Panc1 (cell line): ENCODE data around the gene MLNR. TPM values are rescaled to one million over a fixed set of nuclear protein-coding genes. Genes with fewer than 3 reads are reported as not detected.

Experiments
- ATAC-seq: fragments of 200-7000 bp; cut with Tn5 transposase; 2 replicates; pipeline ENCODE4 v1.9.1; 2020; ENCODE audit warnings: mild to moderate bottlenecking, moderate library complexity
- BruUV-seq: library from RNA; stranded (reverse); fragments of 400-500 nt; replicated peaks from 2 replicates; lab custom pipeline; 2021; lab: Mats Ljungman, UMichigan
- CTCF ChIA-PET: fragments of 300-600 bp; sonication (Branson Sonifier 250); formaldehyde crosslinking; loops from one replicate; lab custom pipeline; 2022; ENCODE audit warnings: antibody characterized with exemption; lab: Charles Lee
- POLR2A ChIA-PET: fragments of 300-600 bp; sonication (Branson Sonifier 250); formaldehyde crosslinking; loops from one replicate; lab custom pipeline; 2022; ENCODE audit warnings: antibody characterized with exemption; lab: Charles Lee
- DNase-seq: peaks from one replicate; pipeline ENCODE4 v3.0.0-alpha.2; 2010; ENCODE audit warnings: low read depth, low spot score
- H3K27ac ChIP-seq: 2 replicates; pipeline ENCODE4 v1.5.1; 2011; ENCODE audit warnings: mild to moderate bottlenecking, low read length, inconsistent platforms
- H3K27me3 ChIP-seq: fragments of 200-500 bp; sonication (Bioruptor generic); 2 replicates; pipeline ENCODE4 v1.6.0; 2014; ENCODE audit warnings: low read length, inconsistent platforms; ENCODE audit not compliant: control insufficient read depth, insufficient read depth
- H3K36me3 ChIP-seq: fragments of 200-500 bp; sonication (Bioruptor generic); 2 replicates; pipeline ENCODE4 v1.5.1; 2014; ENCODE audit warnings: inconsistent platforms, mild to moderate bottlenecking, low read length, moderate library complexity; ENCODE audit not compliant: control insufficient read depth, insufficient read depth
- H3K4me1 ChIP-seq: 2 replicates; pipeline ENCODE4 v1.5.1; 2011; ENCODE audit warnings: inconsistent platforms, mild to moderate bottlenecking, low read length, moderate library complexity; ENCODE audit not compliant: control insufficient read depth, insufficient read depth
- H3K4me3 ChIP-seq, 2 experiments: 2 replicates each; pipeline ENCODE4 v1.5.1; 2011 to 2012; ENCODE audit warnings: low read depth in 2 of 2, low read length in 2 of 2, mild to moderate bottlenecking in 2 of 2, inconsistent platforms in 1 of 2, moderate library complexity in 1 of 2
- H3K9me3 ChIP-seq: fragments of 200-500 bp; sonication (Bioruptor generic); 2 replicates; pipeline ENCODE4 v1.5.1; 2014; ENCODE audit warnings: low read depth, mild to moderate bottlenecking, inconsistent platforms, low read length, moderate library complexity; ENCODE audit not compliant: control insufficient read depth, insufficient read depth
- POLR2AphosphoS5 ChIP-seq: IDR thresholded peaks from 2 replicates; pipeline ENCODE4 v1.6.1; 2012; ENCODE audit warnings: mild to moderate bottlenecking, low read depth, low read length, moderate library complexity
- SIN3A ChIP-seq: IDR thresholded peaks from 2 replicates; pipeline ENCODE4 v1.6.1; 2012; ENCODE audit warnings: low read depth, mild to moderate bottlenecking, low read length, moderate library complexity, borderline replicate concordance; ENCODE audit not compliant: insufficient read depth
- TCF7L2 ChIP-seq: IDR thresholded peaks from 2 replicates; pipeline ENCODE4 v1.6.1; 2011; ENCODE audit warnings: mild to moderate bottlenecking, low read depth, low read length, inconsistent platforms
- in situ Hi-C: cut with HindIII; loops from 2 replicates; pipeline ENCODE4 v1.10.0; 2016; ENCODE audit warnings: low sequenced_read_pairs, low pct_unique_long_range_greater_than_20kb
- intact Hi-C: fragments of 100-400 bp; cut with micrococcal nuclease; formaldehyde crosslinking; loops from one replicate; pipeline ENCODE4 v1.10.0; 2022; ENCODE audit not compliant: unreplicated experiment
- total RNA-seq: library from RNA; stranded (reverse); gene quantifications from one replicate; pipeline ENCODE4 v1.2.1, GENCODE V29; 2021; ENCODE audit not compliant: unreplicated experiment
- TF ChIP-seq, protein P1 (sequence below): fragments of 450-650 bp; IDR thresholded peaks from 2 replicates; pipeline ENCODE4 v1.5.1; 2017; ENCODE audit warnings: mild to moderate bottlenecking
- TF ChIP-seq, protein P2 (sequence below), 2 experiments: IDR thresholded peaks; 2 replicates each; pipeline ENCODE4 v1.6.1; 2011 to 2012; ENCODE audit warnings: low read depth in 2 of 2, control low read depth in 1 of 2, low read length in 1 of 2, mild to moderate bottlenecking in 1 of 2, moderate library complexity in 1 of 2; ENCODE audit not compliant: insufficient read depth in 1 of 2

The MLNR gene
- total RNA-seq, 1 experiment from 2014 or later, result 0.62 TPM

DNA sequence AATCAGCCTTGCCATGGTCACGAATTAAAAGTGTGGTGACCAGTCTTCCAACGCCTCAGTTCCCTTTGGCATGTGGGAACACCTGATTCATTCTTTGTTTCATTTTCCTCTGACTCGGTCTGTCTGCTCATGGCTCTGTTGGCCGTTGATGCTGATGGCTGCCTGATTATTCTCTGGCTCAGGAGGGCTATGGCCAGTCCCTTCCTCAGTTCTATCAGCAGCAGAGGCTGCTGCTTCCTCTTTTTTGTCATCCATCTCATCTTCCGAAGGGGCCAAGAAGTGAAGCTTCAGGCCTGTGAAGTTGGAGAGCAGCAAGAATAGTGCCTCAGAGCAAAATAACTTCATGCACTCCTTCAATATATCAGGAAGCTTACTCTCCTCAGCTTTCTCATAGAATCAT is 9.5 kb upstream of the MLNR start:
- Histone ChIP-seq H3K27ac (no peak overlapping the region), H3K9me3 (no peaks in the 10 kb centered on the region), H3K36me3 (no peaks in the 10 kb centered on the region), H3K4me1 (no peaks in the 10 kb centered on the region), H3K27me3 (no peaks in the 10 kb centered on the region), H3K4me3 (no peak overlapping the region)
- intact Hi-C loops (no loop called here), in situ Hi-C loops (no loop called here)
- ChIA-PET POLR2A (no interaction called here), CTCF (no interaction called here)
- DNase-seq (no peak), ATAC-seq (no peak)
- TF ChIP-seq, protein P1, sequence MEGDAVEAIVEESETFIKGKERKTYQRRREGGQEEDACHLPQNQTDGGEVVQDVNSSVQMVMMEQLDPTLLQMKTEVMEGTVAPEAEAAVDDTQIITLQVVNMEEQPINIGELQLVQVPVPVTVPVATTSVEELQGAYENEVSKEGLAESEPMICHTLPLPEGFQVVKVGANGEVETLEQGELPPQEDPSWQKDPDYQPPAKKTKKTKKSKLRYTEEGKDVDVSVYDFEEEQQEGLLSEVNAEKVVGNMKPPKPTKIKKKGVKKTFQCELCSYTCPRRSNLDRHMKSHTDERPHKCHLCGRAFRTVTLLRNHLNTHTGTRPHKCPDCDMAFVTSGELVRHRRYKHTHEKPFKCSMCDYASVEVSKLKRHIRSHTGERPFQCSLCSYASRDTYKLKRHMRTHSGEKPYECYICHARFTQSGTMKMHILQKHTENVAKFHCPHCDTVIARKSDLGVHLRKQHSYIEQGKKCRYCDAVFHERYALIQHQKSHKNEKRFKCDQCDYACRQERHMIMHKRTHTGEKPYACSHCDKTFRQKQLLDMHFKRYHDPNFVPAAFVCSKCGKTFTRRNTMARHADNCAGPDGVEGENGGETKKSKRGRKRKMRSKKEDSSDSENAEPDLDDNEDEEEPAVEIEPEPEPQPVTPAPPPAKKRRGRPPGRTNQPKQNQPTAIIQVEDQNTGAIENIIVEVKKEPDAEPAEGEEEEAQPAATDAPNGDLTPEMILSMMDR, result no peak
- TF ChIP-seq TCF7L2, result no peak
- TF ChIP-seq, protein P2, sequence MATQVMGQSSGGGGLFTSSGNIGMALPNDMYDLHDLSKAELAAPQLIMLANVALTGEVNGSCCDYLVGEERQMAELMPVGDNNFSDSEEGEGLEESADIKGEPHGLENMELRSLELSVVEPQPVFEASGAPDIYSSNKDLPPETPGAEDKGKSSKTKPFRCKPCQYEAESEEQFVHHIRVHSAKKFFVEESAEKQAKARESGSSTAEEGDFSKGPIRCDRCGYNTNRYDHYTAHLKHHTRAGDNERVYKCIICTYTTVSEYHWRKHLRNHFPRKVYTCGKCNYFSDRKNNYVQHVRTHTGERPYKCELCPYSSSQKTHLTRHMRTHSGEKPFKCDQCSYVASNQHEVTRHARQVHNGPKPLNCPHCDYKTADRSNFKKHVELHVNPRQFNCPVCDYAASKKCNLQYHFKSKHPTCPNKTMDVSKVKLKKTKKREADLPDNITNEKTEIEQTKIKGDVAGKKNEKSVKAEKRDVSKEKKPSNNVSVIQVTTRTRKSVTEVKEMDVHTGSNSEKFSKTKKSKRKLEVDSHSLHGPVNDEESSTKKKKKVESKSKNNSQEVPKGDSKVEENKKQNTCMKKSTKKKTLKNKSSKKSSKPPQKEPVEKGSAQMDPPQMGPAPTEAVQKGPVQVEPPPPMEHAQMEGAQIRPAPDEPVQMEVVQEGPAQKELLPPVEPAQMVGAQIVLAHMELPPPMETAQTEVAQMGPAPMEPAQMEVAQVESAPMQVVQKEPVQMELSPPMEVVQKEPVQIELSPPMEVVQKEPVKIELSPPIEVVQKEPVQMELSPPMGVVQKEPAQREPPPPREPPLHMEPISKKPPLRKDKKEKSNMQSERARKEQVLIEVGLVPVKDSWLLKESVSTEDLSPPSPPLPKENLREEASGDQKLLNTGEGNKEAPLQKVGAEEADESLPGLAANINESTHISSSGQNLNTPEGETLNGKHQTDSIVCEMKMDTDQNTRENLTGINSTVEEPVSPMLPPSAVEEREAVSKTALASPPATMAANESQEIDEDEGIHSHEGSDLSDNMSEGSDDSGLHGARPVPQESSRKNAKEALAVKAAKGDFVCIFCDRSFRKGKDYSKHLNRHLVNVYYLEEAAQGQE (IDR thresholded peaks at IDR 0.05; ENCODE audit: insufficient read depth in 1 of 2, low read depth in 2 of 2, low read length in 1 of 2), result no peak
- BruUV-seq, result no TSS peak

DNA sequence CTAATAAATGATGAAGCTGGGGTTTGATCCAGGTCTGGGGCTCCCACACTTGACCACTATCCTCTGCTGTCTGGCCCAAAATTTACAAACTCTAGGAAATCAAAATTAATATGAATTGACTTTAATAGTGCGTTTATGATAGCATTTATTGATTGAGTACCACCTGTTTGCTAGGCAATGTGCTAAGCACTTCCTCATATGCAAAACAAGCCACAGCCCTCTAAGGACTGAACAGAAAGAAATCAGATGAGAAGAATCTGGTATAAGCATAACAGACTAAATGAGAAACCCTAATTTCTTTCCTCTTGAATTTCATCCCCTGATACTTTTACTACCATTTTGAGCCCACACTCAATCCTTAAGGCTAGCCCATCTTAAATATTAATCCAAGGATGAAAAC is 6.6 kb upstream of the MLNR start:
- ATAC-seq, result no peak
- intact Hi-C loops, result no loop called here
- in situ Hi-C loops, result no loop called here

More for the DNA sequence above, 6.6 kb upstream of the MLNR start:
- no peaks in the 10 kb centered on the region for H3K4me1 ChIP-seq
- ChIA-PET CTCF (no interaction called here), POLR2A (no interaction called here)
- no peaks in the 10 kb centered on the region for H3K27me3 ChIP-seq
- H3K27ac ChIP-seq, result no peak overlapping the region
- no peak for TF ChIP-seq SIN3A
- TF ChIP-seq, protein P1, result no peak
- no peak for TF ChIP-seq TCF7L2
- TF ChIP-seq, protein P2 (IDR thresholded peaks at IDR 0.05; ENCODE audit: insufficient read depth in 1 of 2, low read depth in 2 of 2, low read length in 1 of 2), result no peak
- TF ChIP-seq POLR2AphosphoS5, result no peak
- H3K4me3 ChIP-seq, result no peak overlapping the region
- H3K36me3 ChIP-seq, result no peaks in the 10 kb centered on the region
- no peaks in the 10 kb centered on the region for H3K9me3 ChIP-seq
- BruUV-seq, result no TSS peak
- no peak for DNase-seq
